Left kidney (tissue), 1 donor: ENCODE measurements around the gene RPL39. TPM values are rescaled to one million over a fixed set of nuclear protein-coding genes. Genes with fewer than 3 reads are reported as not detected.

Source experiments
- polyA plus RNA-seq: library from polyadenylated mRNA; unstranded; fragments of 120-200 nt; gene quantifications from one replicate; pipeline ENCODE4 v1.2.1, GENCODE V29; 2013; ENCODE audit not compliant: insufficient read length

RPL39 gene
- polyA plus RNA-seq, 1 donor, result 2,143 TPM

Other genes starting within 250 kb of the RPL39 start
- gene STEEP1, start 226.2 kb downstream of the RPL39 start, polyA plus RNA-seq, result 36.9 TPM
- gene UBE2A, start 217.1 kb downstream of the RPL39 start, polyA plus RNA-seq, result 104 TPM
- 16.6 TPM for gene NKRF, start 185.2 kb downstream of the RPL39 start, polyA plus RNA-seq
- 81.2 TPM for gene SEPTIN6, start 98.5 kb downstream of the RPL39 start, polyA plus RNA-seq
- gene SOWAHD, start 33.0 kb downstream of the RPL39 start, polyA plus RNA-seq, result 0.38 TPM
- gene UPF3B, start 61.3 kb upstream of the RPL39 start, polyA plus RNA-seq, result 41.7 TPM
- gene RNF113A, start 80.1 kb upstream of the RPL39 start, polyA plus RNA-seq, result 10.9 TPM
- gene NDUFA1, start 80.2 kb upstream of the RPL39 start, polyA plus RNA-seq, result 127 TPM
- gene AKAP14, start 104.3 kb upstream of the RPL39 start, polyA plus RNA-seq, result 0.55 TPM
- 17.0 TPM for gene NKAP, start 152.1 kb upstream of the RPL39 start, polyA plus RNA-seq